Endothelial cell of umbilical vein (primary cell): ENCODE data around the gene PYGO2.
A peak's percentile ranks its signal among the peaks of the same experiment; 100 is the strongest.

Source experiments
- CTCF ChIP-seq, 2 donors: IDR thresholded peaks; 1 replicate in 1 of 2; 2 replicates in 1 of 2; pipeline ENCODE4 v1.5.1; 2011; ENCODE audit warnings: low read length in 2 of 2, mild to moderate bottlenecking in 2 of 2, moderate library complexity in 2 of 2, control low read depth in 1 of 2, inconsistent platforms in 1 of 2, low read depth in 1 of 2; ENCODE audit not compliant: insufficient read depth in 1 of 2; ENCODE audit errors: extremely low read depth in 1 of 2
- EZH2 ChIP-seq: IDR thresholded peaks from 2 replicates; pipeline ENCODE4 v1.6.1; 2012; ENCODE audit warnings: borderline replicate concordance, low read depth, mild to moderate bottlenecking, moderate library complexity, low read length, inconsistent platforms; ENCODE audit not compliant: severe bottlenecking
- POLR2AphosphoS5 ChIP-seq: IDR thresholded peaks from 2 replicates; pipeline ENCODE4 v1.6.1; 2012; ENCODE audit warnings: low read depth, mild to moderate bottlenecking, control low read depth, low read length, moderate library complexity; ENCODE audit not compliant: insufficient read depth

- TF ChIP-seq CTCF (IDR thresholded peaks at IDR 0.05; ENCODE audit: extremely low read depth in 1 of 2, insufficient read depth in 1 of 2, low read depth in 1 of 2, low read length in 2 of 2), result no peak
- TF ChIP-seq POLR2AphosphoS5, result peak; percentile 49
- TF ChIP-seq EZH2, result no peak
Measured at GRCh38 chr1:154969860-154970452, 8.4 kb upstream of the PYGO2 start.
